PC-3 (cell line): Measurements from ENCODE around the gene RNF41. TPM values are rescaled to one million over a fixed set of nuclear protein-coding genes. Genes with fewer than 3 reads are reported as not detected.
A peak's percentile ranks its signal among the peaks of the same experiment; 100 is the strongest.

Experiments
- ATAC-seq: fragments of 200-7000 bp; cut with Tn5 transposase; 2 replicates; pipeline ENCODE4 v1.9.1; 2020; ENCODE audit warnings: mild to moderate bottlenecking, moderate library complexity
- BruUV-seq: library from RNA; stranded (reverse); fragments of 400-500 nt; replicated peaks from 2 replicates; lab custom pipeline; 2021; lab: Mats Ljungman, UMichigan
- CTCF ChIA-PET: fragments of 300-600 bp; sonication (Branson Sonifier 250); formaldehyde crosslinking; loops from one replicate; lab custom pipeline; 2022; ENCODE audit warnings: antibody characterized with exemption; lab: Charles Lee
- POLR2A ChIA-PET: fragments of 300-600 bp; sonication (Branson Sonifier 250); formaldehyde crosslinking; loops from one replicate; lab custom pipeline; 2022; ENCODE audit warnings: antibody characterized with exemption; ENCODE audit not compliant: unreplicated experiment; lab: Charles Lee
- DNase-seq: peaks from one replicate; pipeline ENCODE4 v3.0.0-alpha.2; 2015
- H2AFZ ChIP-seq: fragments of 300-600 bp; sonication (generic); 2 replicates; pipeline ENCODE4 v1.6.0; 2016; ENCODE audit warnings: antibody characterized with exemption, low read length
- H3F3A ChIP-seq: fragments of 300-600 bp; sonication (generic); one replicate; pipeline ENCODE4 v1.6.0; 2017; ENCODE audit warnings: antibody characterized with exemption, low read length, control low read depth, mild to moderate bottlenecking; ENCODE audit not compliant: unreplicated experiment
- H3K27ac ChIP-seq: fragments of 300-600 bp; sonication (generic); 2 replicates; pipeline ENCODE4 v1.5.1; 2016; ENCODE audit warnings: mild to moderate bottlenecking, low read length
- H3K27me3 ChIP-seq: fragments of 300-600 bp; sonication (generic); 2 replicates; pipeline ENCODE4 v1.6.1; 2016; ENCODE audit warnings: low read length, mixed read lengths
- H3K36me3 ChIP-seq: fragments of 300-600 bp; sonication (generic); 2 replicates; pipeline ENCODE4 v1.6.1; 2016; ENCODE audit warnings: low read depth, mixed run types, low read length, mixed read lengths
- H3K4me1 ChIP-seq: fragments of 300-600 bp; sonication (generic); 2 replicates; pipeline ENCODE4 v1.5.1; 2016; ENCODE audit warnings: low read length; ENCODE audit not compliant: insufficient read depth
- H3K4me2 ChIP-seq: fragments of 300-600 bp; sonication (generic); 2 replicates; pipeline ENCODE4 v1.6.0; 2016; ENCODE audit warnings: low read length
- H3K4me3 ChIP-seq: fragments of 300-600 bp; sonication (generic); 2 replicates; pipeline ENCODE4 v1.5.1; 2016; ENCODE audit warnings: mild to moderate bottlenecking, low read length, mixed read lengths
- H3K79me2 ChIP-seq: fragments of 300-600 bp; sonication (generic); 2 replicates; pipeline ENCODE4 v1.6.1; 2017; ENCODE audit warnings: low read length, mixed read lengths
- H3K9ac ChIP-seq: fragments of 300-600 bp; sonication (generic); 2 replicates; pipeline ENCODE4 v1.6.0; 2016; ENCODE audit warnings: mild to moderate bottlenecking, low read length
- H3K9me2 ChIP-seq: fragments of 300-600 bp; sonication (generic); replicated peaks from 2 replicates; pipeline ENCODE4 v1.6.1; 2016; ENCODE audit warnings: mixed run types, low read length, mixed read lengths
- H3K9me3 ChIP-seq: fragments of 300-600 bp; sonication (generic); 2 replicates; pipeline ENCODE4 v1.6.1; 2016; ENCODE audit warnings: low read length, mixed read lengths
- H4K20me1 ChIP-seq: fragments of 300-600 bp; sonication (generic); 2 replicates; pipeline ENCODE4 v1.6.1; 2016; ENCODE audit warnings: low read length, mixed read lengths
- EZH2 ChIP-seq: fragments of 300-600 bp; sonication (generic); IDR thresholded peaks from one replicate; pipeline ENCODE4 v1.6.1; 2017; ENCODE audit warnings: antibody characterized with exemption, mild to moderate bottlenecking, low read length; ENCODE audit not compliant: unreplicated experiment
- EZH2phosphoT487 ChIP-seq: fragments of 300-600 bp; sonication (generic); IDR thresholded peaks from 2 replicates; pipeline ENCODE4 v1.6.1; 2018; ENCODE audit warnings: mild to moderate bottlenecking, antibody characterized with exemption, low read length, borderline replicate concordance
- intact Hi-C: fragments of 100-400 bp; cut with micrococcal nuclease; formaldehyde crosslinking; loops from 2 replicates; pipeline ENCODE4 v1.9.0; 2023
- total RNA-seq: library from RNA; depleted of rRNA; stranded (reverse); fragments of >200 nt; gene quantifications from 2 replicates; pipeline ENCODE4 v1.2.3, GENCODE V29; 2014
- TF ChIP-seq, protein P1 (sequence below): fragments of 300-600 bp; sonication (generic); conservative IDR thresholded peaks from 2 replicates; pipeline ENCODE4 v1.5.1; 2017; ENCODE audit warnings: antibody characterized with exemption, low read depth, mild to moderate bottlenecking, low read length

The RNF41 gene
- total RNA-seq, 1 experiment from 2014 or later: 52.1 TPM

DNA sequence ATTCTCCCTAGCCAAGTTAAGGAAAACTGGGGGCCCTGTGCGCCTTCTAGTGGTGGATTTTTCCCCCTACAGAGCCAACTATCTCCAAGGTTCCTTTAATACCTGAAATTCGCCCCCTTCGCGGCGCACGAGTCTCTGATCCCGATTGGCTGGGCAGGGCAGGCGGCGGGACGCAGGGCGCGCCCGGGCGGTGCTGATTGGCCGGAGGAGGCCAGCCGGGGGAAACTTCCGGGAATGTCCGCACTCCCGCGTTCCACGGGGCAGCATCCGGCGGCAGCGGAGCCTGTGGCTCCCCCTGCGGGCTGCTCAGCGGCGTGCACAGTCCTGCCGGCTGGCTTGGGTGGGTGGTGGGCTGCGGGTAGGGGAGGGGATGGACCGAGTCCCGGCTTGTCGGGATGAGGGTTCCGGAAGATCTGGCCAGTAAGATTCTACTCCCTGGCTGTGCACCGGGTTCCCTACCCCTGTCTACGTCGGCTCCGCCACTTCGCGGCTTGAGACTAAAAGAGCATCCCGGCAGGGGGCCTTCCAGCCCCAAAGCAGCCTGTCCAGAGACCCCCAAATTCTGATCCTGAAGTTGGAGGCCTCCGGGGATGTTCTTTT lies 2.5 kb upstream of the RNF41 start, which contains the start of gene NABP2:
Gene NABP2 (plus strand): TSS at position 241 of the 600 bp plus-strand sequence. CDS start 515 bp downstream, outside the sequence.
- no TSS peak for BruUV-seq
- peak; percentile 81 for ATAC-seq
- Histone ChIP-seq H3K9ac (peak within 1 kb of the TSS; percentile 86), H3K9me2 (no peaks in the 10 kb centered on the region), H2AFZ (peak within 1 kb of the TSS; percentile 98), H3K79me2 (peaks cover 35% of the 10 kb centered on the region), H3K36me3 (no peaks in the 10 kb centered on the region), H3K27me3 (no peaks in the 10 kb centered on the region), H3K4me2 (peak within 1 kb of the TSS; percentile 97), H4K20me1 (no peaks in the 10 kb centered on the region), H3F3A (no peaks in the 10 kb centered on the region), H3K4me1 (peaks cover 22% of the 10 kb centered on the region), H3K9me3 (no peaks in the 10 kb centered on the region), H3K27ac (peak within 1 kb of the TSS; percentile 21; the same call in 1 of the 2 replicates), H3K4me3 (peak within 1 kb of the TSS; percentile 88)
- POLR2A ChIA-PET: no interaction called here
- TF ChIP-seq EZH2phosphoT487: no peak
- TF ChIP-seq, protein P1, sequence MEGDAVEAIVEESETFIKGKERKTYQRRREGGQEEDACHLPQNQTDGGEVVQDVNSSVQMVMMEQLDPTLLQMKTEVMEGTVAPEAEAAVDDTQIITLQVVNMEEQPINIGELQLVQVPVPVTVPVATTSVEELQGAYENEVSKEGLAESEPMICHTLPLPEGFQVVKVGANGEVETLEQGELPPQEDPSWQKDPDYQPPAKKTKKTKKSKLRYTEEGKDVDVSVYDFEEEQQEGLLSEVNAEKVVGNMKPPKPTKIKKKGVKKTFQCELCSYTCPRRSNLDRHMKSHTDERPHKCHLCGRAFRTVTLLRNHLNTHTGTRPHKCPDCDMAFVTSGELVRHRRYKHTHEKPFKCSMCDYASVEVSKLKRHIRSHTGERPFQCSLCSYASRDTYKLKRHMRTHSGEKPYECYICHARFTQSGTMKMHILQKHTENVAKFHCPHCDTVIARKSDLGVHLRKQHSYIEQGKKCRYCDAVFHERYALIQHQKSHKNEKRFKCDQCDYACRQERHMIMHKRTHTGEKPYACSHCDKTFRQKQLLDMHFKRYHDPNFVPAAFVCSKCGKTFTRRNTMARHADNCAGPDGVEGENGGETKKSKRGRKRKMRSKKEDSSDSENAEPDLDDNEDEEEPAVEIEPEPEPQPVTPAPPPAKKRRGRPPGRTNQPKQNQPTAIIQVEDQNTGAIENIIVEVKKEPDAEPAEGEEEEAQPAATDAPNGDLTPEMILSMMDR: peak; percentile 94
- intact Hi-C loops: loop anchor here (1.0 to 5.0 kb wide), 5 partner anchors 18 to 105 kb away; partner anchors contain the start of gene COQ10A
- peak; percentile 99 for DNase-seq
- CTCF ChIA-PET: no interaction called here

DNA sequence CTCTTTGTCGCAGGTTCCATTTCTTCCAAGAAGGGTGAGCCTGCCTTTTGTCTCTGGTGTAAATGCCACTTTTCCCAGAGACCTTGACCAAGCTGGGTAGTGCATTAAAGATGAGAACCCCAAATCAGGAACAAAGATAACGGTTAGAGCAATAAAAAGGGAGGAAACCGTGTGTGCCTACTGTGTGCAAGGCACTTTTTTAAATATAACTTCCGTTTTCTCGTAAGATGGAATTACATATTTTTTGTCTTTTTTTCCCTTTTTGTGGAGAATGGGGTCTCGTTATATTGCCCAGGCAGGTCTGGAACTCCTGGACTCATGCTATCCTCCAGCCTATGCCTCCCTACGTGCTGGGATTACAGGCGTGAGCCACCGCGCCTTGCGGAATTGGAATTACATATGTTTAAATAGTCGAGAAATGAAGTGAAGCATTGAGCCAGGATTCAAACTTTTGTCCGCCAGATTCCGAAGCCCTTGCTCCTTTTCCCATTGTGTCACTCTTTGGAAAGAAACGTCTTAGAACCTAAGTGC lies 1.9 kb upstream of the RNF41 start:
- TF ChIP-seq, protein P1: no peak
- TF ChIP-seq EZH2 (no peak), EZH2phosphoT487 (no peak)

More for the DNA sequence above, 1.9 kb upstream of the RNF41 start:
- Histone ChIP-seq H3K4me2 (peak overlapping the region; percentile 97), H3K9ac (peak overlapping the region; percentile 47), H3K9me2 (no peaks in the 10 kb centered on the region), H4K20me1 (no peaks in the 10 kb centered on the region), H3K4me1 (peaks cover 22% of the 10 kb centered on the region), H3K27ac (peak overlapping the region; percentile 21; the same call in 1 of the 2 replicates), H2AFZ (peak overlapping the region; percentile 98), H3K79me2 (peaks cover 35% of the 10 kb centered on the region), H3K36me3 (no peaks in the 10 kb centered on the region), H3K27me3 (no peaks in the 10 kb centered on the region), H3K9me3 (no peaks in the 10 kb centered on the region), H3F3A (no peaks in the 10 kb centered on the region), H3K4me3 (peak overlapping the region; percentile 88)
- DNase-seq: no peak
- no peak for ATAC-seq
- POLR2A ChIA-PET: no interaction called here
- BruUV-seq: no TSS peak
- CTCF ChIA-PET: no interaction called here
- intact Hi-C loops: loop anchor here (1.0 to 5.0 kb wide), 5 partner anchors 17 to 104 kb away; partner anchors contain the start of gene COQ10A
